HCT116 (cell line): ENCODE measurements around the gene STRN3.

ENCODE experiments used
- CTCF ChIP-seq, 3 experiments: fragments of 200-600 bp in 1 of 3; sonication (generic) in 1 of 3; IDR thresholded peaks in 2 of 3; conservative IDR thresholded peaks in 1 of 3; 2 replicates each; pipeline ENCODE4 v1.5.1; 2012 to 2017; ENCODE audit warnings: low read depth in 2 of 3, low read length in 2 of 3, antibody characterized with exemption in 1 of 3, borderline replicate concordance in 1 of 3, control low read depth in 1 of 3, mild to moderate bottlenecking in 1 of 3, mixed read lengths in 1 of 3, mixed run types in 1 of 3, moderate library complexity in 1 of 3; ENCODE audit not compliant: insufficient read depth in 1 of 3
- EZH2 ChIP-seq: fragments of 200-600 bp; sonication (generic); IDR thresholded peaks from 2 replicates; pipeline ENCODE4 v1.6.1; 2017; ENCODE audit warnings: antibody characterized with exemption, mixed run types
- EZH2phosphoT487 ChIP-seq: fragments of 200-600 bp; IDR thresholded peaks from 2 replicates; pipeline ENCODE4 v1.6.1; 2018; ENCODE audit warnings: antibody characterized with exemption, borderline replicate concordance
- POLR2A ChIP-seq: IDR thresholded peaks from 2 replicates; pipeline ENCODE4 v1.7.0; 2011; ENCODE audit warnings: borderline replicate concordance; ENCODE audit not compliant: insufficient read depth, insufficient read length; ENCODE audit errors: extremely low read depth
- POLR2AphosphoS5 ChIP-seq: IDR thresholded peaks from 2 replicates; pipeline ENCODE4 v1.6.1; 2011; ENCODE audit warnings: mild to moderate bottlenecking, low read depth, low read length, moderate library complexity
- RAD21 ChIP-seq: IDR thresholded peaks from 2 replicates; pipeline ENCODE4 v1.6.1; 2012; ENCODE audit warnings: low read depth, mild to moderate bottlenecking
- REST ChIP-seq: IDR thresholded peaks from 2 replicates; pipeline ENCODE4 v1.6.1; 2012; ENCODE audit warnings: low read depth
- ZBTB33 ChIP-seq: IDR thresholded peaks from 2 replicates; pipeline ENCODE4 v1.6.1; 2011; ENCODE audit warnings: mild to moderate bottlenecking, low read length, moderate library complexity; ENCODE audit not compliant: insufficient replicate concordance; ENCODE audit errors: extremely low read depth

GRCh38 chr14:30995689-30996088 lies 30.5 kb downstream of the STRN3 start:
- no peak for TF ChIP-seq CTCF (IDR thresholded peaks at IDR 0.05 in 2 of 3, conservative IDR thresholded peaks at IDR 0.05 in 1 of 3; ENCODE audit: borderline replicate concordance in 1 of 3, insufficient read depth in 1 of 3, low read depth in 2 of 3, low read length in 2 of 3)
- no peak for TF ChIP-seq POLR2A
- TF ChIP-seq POLR2AphosphoS5: no peak
- no peak for TF ChIP-seq EZH2phosphoT487
- TF ChIP-seq RAD21: no peak
- TF ChIP-seq EZH2: no peak
- no peak for TF ChIP-seq REST
- no peak for TF ChIP-seq ZBTB33
